HFFc6 (cell line): ENCODE results near the gene OR2L8. TPM values are rescaled to one million over a fixed set of nuclear protein-coding genes. Genes with fewer than 3 reads are reported as not detected.
A peak's percentile ranks its signal among the peaks of the same experiment; 100 is the strongest.
"Not testable (repeated sequence)": the region's sequence is repeated elsewhere in the genome, so short reads cannot be mapped to it uniquely, and the experiment has no call there.

Experiments used
- DNase-seq: peaks from one replicate; pipeline ENCODE4 v3.0.0-alpha.2; 2018
- H3K27ac Mint-ChIP-seq: 2 replicates; pipeline ENCODE4 v1.8.0; 2020; ENCODE audit warnings: mild to moderate bottlenecking, mixed read lengths
- H3K27me3 Mint-ChIP-seq: 2 replicates; pipeline ENCODE4 v1.8.0; 2021; ENCODE audit warnings: mild to moderate bottlenecking, moderate library complexity, mixed read lengths; ENCODE audit not compliant: insufficient read depth
- H3K36me3 Mint-ChIP-seq: 2 replicates; pipeline ENCODE4 v1.8.0; 2021; ENCODE audit warnings: low read depth, mixed read lengths
- H3K4me1 Mint-ChIP-seq: 2 replicates; pipeline ENCODE4 v1.8.0; 2020; ENCODE audit warnings: low read depth, mixed read lengths
- H3K4me3 Mint-ChIP-seq: 2 replicates; pipeline ENCODE4 v1.8.0; 2020; ENCODE audit warnings: mild to moderate bottlenecking, moderate library complexity, mixed read lengths
- H3K9me3 Mint-ChIP-seq: 2 replicates; pipeline ENCODE4 v1.8.0; 2020; ENCODE audit warnings: mild to moderate bottlenecking, mixed read lengths
- total RNA-seq, 6 experiments: library from RNA; stranded (reverse); fragmentation: NEBNext Ultra II Directional; extraction: Animal tissue kit (Norgen Biotek cat#: 25700); gene quantifications; 2 replicates in 1 of 6; 3 replicates in 5 of 6; pipeline ENCODE4 v1.2.3, GENCODE V29; 2021
- TF ChIP-seq, protein P1 (sequence below): fragments of 200-600 bp; sonication (generic); IDR thresholded peaks from 2 replicates; pipeline ENCODE4 v1.5.0; 2021; ENCODE audit warnings: antibody characterized with exemption, mild to moderate bottlenecking

The OR2L8 gene
- total RNA-seq, 6 experiments from 2014 or later: not detected

DNA sequence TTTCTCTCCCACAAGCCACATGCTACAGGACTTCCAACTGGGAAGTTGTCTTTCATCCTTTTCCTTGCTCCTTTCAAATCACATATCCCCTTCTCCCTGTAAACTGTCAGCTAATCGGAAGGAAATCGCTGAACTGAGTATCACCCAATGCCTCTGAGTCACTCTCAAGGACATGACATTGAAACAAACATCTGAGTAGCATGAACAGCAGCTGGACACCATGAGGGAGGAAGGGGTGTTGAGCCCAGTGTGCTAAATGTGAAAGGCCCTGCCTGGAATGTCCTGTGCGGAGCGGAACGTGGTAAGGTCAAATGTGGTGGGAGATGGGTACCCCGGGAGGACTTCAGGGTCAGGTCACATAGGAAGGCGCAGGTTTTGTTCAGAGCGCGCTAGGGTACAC, 23.8 kb upstream of the OR2L8 start, which contains the start of gene OR2AJ1:
Gene OR2AJ1 (plus strand): TSS at position 22 of the 400 bp plus-strand sequence. CDS start 8,880 bp downstream, outside the sequence.
- H3K27ac Mint-ChIP-seq: no peak within 1 kb of the TSS
- no peak for DNase-seq
- H3K4me1 Mint-ChIP-seq: peaks cover 16% of the 10 kb centered on the region; the same call in 1 of the 2 replicates
- H3K36me3 Mint-ChIP-seq: no peaks in the 10 kb centered on the region
- TF ChIP-seq, protein P1, sequence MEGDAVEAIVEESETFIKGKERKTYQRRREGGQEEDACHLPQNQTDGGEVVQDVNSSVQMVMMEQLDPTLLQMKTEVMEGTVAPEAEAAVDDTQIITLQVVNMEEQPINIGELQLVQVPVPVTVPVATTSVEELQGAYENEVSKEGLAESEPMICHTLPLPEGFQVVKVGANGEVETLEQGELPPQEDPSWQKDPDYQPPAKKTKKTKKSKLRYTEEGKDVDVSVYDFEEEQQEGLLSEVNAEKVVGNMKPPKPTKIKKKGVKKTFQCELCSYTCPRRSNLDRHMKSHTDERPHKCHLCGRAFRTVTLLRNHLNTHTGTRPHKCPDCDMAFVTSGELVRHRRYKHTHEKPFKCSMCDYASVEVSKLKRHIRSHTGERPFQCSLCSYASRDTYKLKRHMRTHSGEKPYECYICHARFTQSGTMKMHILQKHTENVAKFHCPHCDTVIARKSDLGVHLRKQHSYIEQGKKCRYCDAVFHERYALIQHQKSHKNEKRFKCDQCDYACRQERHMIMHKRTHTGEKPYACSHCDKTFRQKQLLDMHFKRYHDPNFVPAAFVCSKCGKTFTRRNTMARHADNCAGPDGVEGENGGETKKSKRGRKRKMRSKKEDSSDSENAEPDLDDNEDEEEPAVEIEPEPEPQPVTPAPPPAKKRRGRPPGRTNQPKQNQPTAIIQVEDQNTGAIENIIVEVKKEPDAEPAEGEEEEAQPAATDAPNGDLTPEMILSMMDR: no peak
- H3K4me3 Mint-ChIP-seq: no peak within 1 kb of the TSS
- H3K27me3 Mint-ChIP-seq: no peaks in the 10 kb centered on the region; the same call in 1 of the 2 replicates
- H3K9me3 Mint-ChIP-seq: peaks cover 6% of the 10 kb centered on the region; the same call in 1 of the 2 replicates

DNA sequence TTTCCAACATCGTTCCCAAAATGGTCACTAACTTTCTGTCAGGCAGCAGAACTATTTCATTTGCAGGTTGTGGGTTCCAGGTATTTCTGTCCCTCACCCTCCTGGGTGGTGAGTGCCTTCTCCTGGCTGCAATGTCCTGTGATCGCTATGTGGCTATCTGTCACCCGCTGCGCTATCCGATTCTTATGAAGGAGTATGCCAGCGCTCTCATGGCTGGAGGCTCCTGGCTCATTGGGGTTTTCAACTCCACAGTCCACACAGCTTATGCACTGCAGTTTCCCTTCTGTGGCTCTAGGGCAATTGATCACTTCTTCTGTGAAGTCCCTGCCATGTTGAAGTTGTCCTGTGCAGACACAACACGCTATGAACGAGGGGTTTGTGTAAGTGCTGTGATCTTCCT, 14.7 kb upstream of the OR2L8 start:
- Mint-ChIP-seq H3K4me3 (no peak overlapping the region), H3K36me3 (peaks cover 9% of the 10 kb centered on the region), H3K9me3 (peaks cover 16% of the 10 kb centered on the region), H3K27me3 (no peaks in the 10 kb centered on the region), H3K27ac (no peak overlapping the region), H3K4me1 (no peaks in the 10 kb centered on the region; the same call in 1 of the 2 replicates)
- DNase-seq: no peak
- TF ChIP-seq, protein P1: no peak

DNA sequence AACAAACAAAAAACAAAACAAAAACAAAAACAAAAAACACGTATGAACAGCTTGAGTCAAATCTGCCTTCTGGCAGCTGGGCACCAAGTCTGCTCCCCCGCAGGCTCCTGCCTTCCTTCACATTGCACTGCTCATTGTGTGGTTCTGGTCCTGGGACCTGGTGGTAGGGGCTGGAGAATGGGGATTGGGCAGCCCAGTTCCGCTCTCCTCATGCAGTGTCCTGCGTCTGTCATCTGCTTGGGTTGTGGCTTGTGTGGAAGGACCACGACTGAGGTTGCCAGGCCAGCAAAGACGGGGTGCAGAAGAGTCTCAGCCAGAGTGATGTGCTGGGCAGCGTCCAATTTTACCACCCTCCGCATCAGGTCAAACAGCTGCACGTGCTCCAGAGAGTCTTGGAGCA, 12.9 kb upstream of the OR2L8 start:
- H3K27me3 Mint-ChIP-seq: no peaks in the 10 kb centered on the region
- DNase-seq: no peak
- no peak overlapping the region for H3K27ac Mint-ChIP-seq
- peaks cover 11% of the 10 kb centered on the region for H3K9me3 Mint-ChIP-seq
- H3K4me3 Mint-ChIP-seq: no peak overlapping the region
- H3K4me1 Mint-ChIP-seq: no peaks in the 10 kb centered on the region; the same call in 1 of the 2 replicates
- TF ChIP-seq, protein P1: no peak
- H3K36me3 Mint-ChIP-seq: peaks cover 9% of the 10 kb centered on the region

DNA sequence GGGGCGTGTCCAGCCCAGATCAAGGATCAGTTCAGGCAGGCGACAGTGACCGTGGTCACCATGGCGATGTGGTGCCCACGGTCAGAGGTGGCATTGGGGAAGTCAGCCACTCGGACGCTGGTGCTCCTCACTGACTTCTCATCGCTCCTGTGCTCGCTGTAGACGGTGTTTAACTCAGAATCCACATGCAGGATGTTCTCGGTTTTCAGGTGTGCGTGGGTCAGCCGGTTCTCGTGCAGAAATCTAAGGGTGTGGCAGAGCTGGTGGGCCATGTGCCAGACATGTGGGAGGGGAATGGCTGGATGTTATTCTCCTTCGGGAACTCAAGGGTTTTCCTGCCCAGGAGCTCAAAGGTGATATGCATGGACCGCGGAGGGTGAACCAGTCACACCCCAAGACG, 12.2 kb upstream of the OR2L8 start:
- no peak overlapping the region for H3K27ac Mint-ChIP-seq
- peaks cover 9% of the 10 kb centered on the region for H3K36me3 Mint-ChIP-seq
- peaks cover 13% of the 10 kb centered on the region for H3K9me3 Mint-ChIP-seq
- TF ChIP-seq, protein P1: no peak
- no peaks in the 10 kb centered on the region; the same call in 1 of the 2 replicates for H3K4me1 Mint-ChIP-seq
- no peak for DNase-seq
- no peaks in the 10 kb centered on the region for H3K27me3 Mint-ChIP-seq
- no peak overlapping the region for H3K4me3 Mint-ChIP-seq

DNA sequence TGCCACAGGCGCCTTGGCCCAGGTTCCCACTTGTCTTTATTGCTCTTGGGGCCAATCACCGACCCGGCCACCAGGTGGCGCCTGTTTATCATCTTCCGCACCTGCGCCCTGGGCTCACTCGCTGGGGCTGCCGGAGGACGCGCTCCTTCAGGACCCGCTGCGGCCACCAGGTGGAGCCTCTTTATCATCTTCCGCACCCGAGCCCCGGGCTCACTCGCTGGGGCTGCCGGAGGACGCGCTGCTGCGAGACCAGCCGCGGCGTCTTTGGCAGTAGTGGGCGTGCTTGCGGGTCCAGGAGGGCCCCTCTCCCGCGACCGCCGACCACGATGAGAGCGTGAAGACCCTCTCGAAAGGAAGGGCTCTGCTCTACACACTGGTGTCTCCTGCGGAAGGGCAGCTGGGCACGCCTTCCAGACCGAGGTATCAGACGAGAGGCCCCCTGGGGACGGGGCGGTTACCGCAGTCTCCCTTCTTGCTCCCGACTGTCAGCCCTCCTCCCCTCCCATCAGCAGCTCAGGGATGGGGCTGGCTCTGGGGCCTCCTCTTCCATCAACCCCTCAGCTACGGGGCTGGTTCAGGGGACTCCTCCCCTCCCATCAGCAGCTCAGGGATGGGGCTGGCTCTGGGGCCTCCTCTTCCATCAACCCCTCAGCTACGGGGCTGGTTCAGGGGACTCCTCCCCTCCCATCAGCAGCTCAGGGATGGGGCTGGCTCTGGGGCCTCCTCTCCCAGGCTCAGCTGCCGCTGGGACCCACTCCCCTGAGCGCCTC, 11.5 kb upstream of the OR2L8 start:
- H3K4me3 Mint-ChIP-seq, H3K36me3 Mint-ChIP-seq, H3K4me1 Mint-ChIP-seq, H3K27ac Mint-ChIP-seq, H3K27me3 Mint-ChIP-seq, DNase-seq: not testable (repeated sequence)
- H3K9me3 Mint-ChIP-seq: peaks cover 14% of the 10 kb centered on the region
- TF ChIP-seq, protein P1: peak; percentile 67
